CD4-positive, alpha-beta T cell (primary cell): ENCODE results near the gene PHKA2. TPM values are rescaled to one million over a fixed set of nuclear protein-coding genes. Genes with fewer than 3 reads are reported as not detected.
A peak's percentile ranks its signal among the peaks of the same experiment; 100 is the strongest.

Experiments used
- ATAC-seq: fragments of 200-7000 bp; cut with Tn5 transposase; one replicate; pipeline ENCODE4 v1.10.0; 2022; ENCODE audit warnings: mild to moderate bottlenecking; ENCODE audit not compliant: poor library complexity
- CTCF ChIA-PET: fragments of 350-600 bp; sonication (Branson Sonifier 250); formaldehyde crosslinking; loops from one replicate; lab custom pipeline; 2021; ENCODE audit warnings: antibody characterized with exemption, inconsistent platforms; lab: Charles Lee
- POLR2A ChIA-PET: fragments of 350-600 bp; sonication (Branson Sonifier 250); formaldehyde crosslinking; loops from one replicate; lab custom pipeline; 2021; ENCODE audit warnings: antibody characterized with exemption, inconsistent platforms; lab: Charles Lee
- DNase-seq, 14 experiments: peaks; one replicate each; pipeline ENCODE4 v3.0.0-alpha.2; 2013 to 2020; ENCODE audit warnings: mixed read lengths in 2 of 14
- H3K27ac ChIP-seq, 2 donors: one replicate each; pipeline versions ENCODE4 v1.5.1 to v1.7.0; 2013; ENCODE audit warnings: low read length in 2 of 2, low read depth in 1 of 2, mild to moderate bottlenecking in 1 of 2
- H3K27me3 ChIP-seq, 2 experiments: 1 replicate in 1 of 2; 2 replicates in 1 of 2; pipeline versions ENCODE4 v1.6.1 to v1.7.0; 2013; ENCODE audit warnings: low read length in 2 of 2, control low read depth in 1 of 2, mild to moderate bottlenecking in 1 of 2, moderate library complexity in 1 of 2; ENCODE audit not compliant: insufficient read depth in 2 of 2, control insufficient read depth in 1 of 2
- H3K36me3 ChIP-seq: one replicate; pipeline ENCODE4 v1.6.1; 2013; ENCODE audit warnings: low read length, control low read depth; ENCODE audit not compliant: insufficient read depth
- H3K4me1 ChIP-seq: one replicate; pipeline ENCODE4 v1.6.1; 2013; ENCODE audit warnings: low read length, control low read depth; ENCODE audit not compliant: insufficient read depth
- H3K4me3 ChIP-seq: one replicate; pipeline ENCODE4 v1.5.1; 2013; ENCODE audit warnings: mild to moderate bottlenecking, low read length, moderate library complexity
- H3K9me3 ChIP-seq, 2 experiments: 1 replicate in 1 of 2; 2 replicates in 1 of 2; pipeline versions ENCODE4 v1.6.1 to v1.7.0; 2013; ENCODE audit warnings: low read length in 2 of 2, mild to moderate bottlenecking in 2 of 2, control low read depth in 1 of 2, moderate library complexity in 1 of 2; ENCODE audit not compliant: control insufficient read depth in 1 of 2, insufficient read depth in 1 of 2
- H3K27ac Mint-ChIP-seq: one replicate; pipeline ENCODE4 v1.8.0; 2020; ENCODE audit warnings: mixed read lengths
- H3K27me3 Mint-ChIP-seq: one replicate; pipeline ENCODE4 v1.8.0; 2021; ENCODE audit warnings: mixed read lengths
- H3K36me3 Mint-ChIP-seq: one replicate; pipeline ENCODE4 v1.8.0; 2021; ENCODE audit warnings: low read depth, mixed read lengths
- H3K4me1 Mint-ChIP-seq: one replicate; pipeline ENCODE4 v1.8.0; 2021; ENCODE audit warnings: low read depth, mixed read lengths
- H3K4me3 Mint-ChIP-seq: one replicate; pipeline ENCODE4 v1.8.0; 2020; ENCODE audit warnings: mild to moderate bottlenecking, mixed read lengths
- H3K9me3 Mint-ChIP-seq: one replicate; pipeline ENCODE4 v1.8.0; 2020; ENCODE audit warnings: mixed read lengths
- CTCF ChIP-seq: fragments of 200-600 bp; IDR thresholded peaks from one replicate; pipeline ENCODE4 v1.8.0; 2022; ENCODE audit warnings: antibody characterized with exemption, mild to moderate bottlenecking
- intact Hi-C, 2 experiments: fragments of 100-400 bp; cut with DNase I in 1 of 2; cut with micrococcal nuclease in 1 of 2; formaldehyde crosslinking; loops; one replicate each; pipeline versions ENCODE4 v1.15.1 to v1.9.0; 2023 to 2025; cut with DNase I, micrococcal nuclease
- total RNA-seq, 174 experiments: library from RNA in 2 of 174; stranded (reverse) in 2 of 174; gene quantifications; one replicate each; pipeline ENCODE4 v1.2.3 and lab custom pipeline; 2021 to 2026

Gene PHKA2
- total RNA-seq, 2 experiments from 2014 or later = 28.5 to 31.4 TPM

DNA sequence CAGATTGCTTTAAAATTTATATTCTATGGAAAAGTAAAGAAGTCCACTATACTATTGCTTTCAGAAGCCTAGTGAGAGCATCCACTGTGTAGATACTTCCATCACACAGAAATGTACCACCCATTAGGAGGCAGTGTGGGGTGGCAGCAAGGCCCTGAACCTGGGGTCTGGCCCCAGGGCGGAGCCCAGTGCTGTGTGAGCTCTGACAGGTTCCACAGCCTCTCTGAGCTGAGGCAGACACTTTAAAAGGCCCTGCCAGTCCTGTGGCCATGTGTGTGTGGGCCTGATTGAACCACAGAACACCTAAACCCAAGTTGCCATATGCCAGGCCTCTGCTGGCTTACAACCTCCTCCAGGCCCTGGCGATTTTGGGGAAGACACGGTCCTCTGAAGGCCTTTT lies 49.2 kb downstream of the PHKA2 start:
- CTCF ChIA-PET = no interaction called here
- DNase-seq = no peak
- Histone ChIP-seq H3K27me3 (no peaks in the 10 kb centered on the region), H3K36me3 (peaks cover 33% of the 10 kb centered on the region), H3K4me1 (no peaks in the 10 kb centered on the region), H3K27ac (no peak overlapping the region), H3K4me3 (no peak overlapping the region), H3K9me3 (no peaks in the 10 kb centered on the region)
- Mint-ChIP-seq H3K9me3 (no peaks in the 10 kb centered on the region), H3K4me3 (no peak overlapping the region), H3K36me3 (peaks cover 42% of the 10 kb centered on the region), H3K27ac (no peak overlapping the region), H3K4me1 (no peaks in the 10 kb centered on the region), H3K27me3 (no peaks in the 10 kb centered on the region)
- ATAC-seq = no peak
- no peak for TF ChIP-seq CTCF
- intact Hi-C loops = loop anchor here (2.0 to 10.0 kb wide), 2 partner anchors 398 to 400 kb away; no protein-coding TSS in a partner anchor
- POLR2A ChIA-PET = no interaction called here

- POLR2A ChIA-PET = no interaction called here
- Mint-ChIP-seq H3K9me3 (no peaks in the 10 kb centered on the region), H3K27ac (no peak overlapping the region), H3K36me3 (peaks cover 42% of the 10 kb centered on the region), H3K4me3 (no peak overlapping the region), H3K4me1 (no peaks in the 10 kb centered on the region), H3K27me3 (no peaks in the 10 kb centered on the region)
- no peak for DNase-seq
- H3K4me1 ChIP-seq = no peaks in the 10 kb centered on the region
- intact Hi-C loops = loop anchor here (2.0 to 10.0 kb wide), 2 partner anchors 399 to 401 kb away; no protein-coding TSS in a partner anchor
- H3K27me3 ChIP-seq = no peaks in the 10 kb centered on the region
- CTCF ChIA-PET = no interaction called here
- peaks cover 33% of the 10 kb centered on the region for H3K36me3 ChIP-seq
- H3K4me3 ChIP-seq = no peak overlapping the region
- ATAC-seq = no peak
- no peaks in the 10 kb centered on the region for H3K9me3 ChIP-seq
- no peak for TF ChIP-seq CTCF
- H3K27ac ChIP-seq = no peak overlapping the region
Observed at GRCh38 chrX:18933617-18934016, 50.3 kb downstream of the PHKA2 start.

- no peak overlapping the region for H3K4me3 Mint-ChIP-seq
- Histone ChIP-seq H3K27me3 (no peaks in the 10 kb centered on the region), H3K36me3 (peaks cover 29% of the 10 kb centered on the region), H3K4me3 (no peak overlapping the region), H3K4me1 (no peaks in the 10 kb centered on the region), H3K9me3 (no peaks in the 10 kb centered on the region), H3K27ac (no peak overlapping the region)
- H3K4me1 Mint-ChIP-seq = no peaks in the 10 kb centered on the region
- H3K36me3 Mint-ChIP-seq = peaks cover 37% of the 10 kb centered on the region
- DNase-seq = peak in 2 of 14 experiments; percentile 9 to 11
- no peaks in the 10 kb centered on the region for H3K27me3 Mint-ChIP-seq
- ChIA-PET CTCF (interaction anchor here (0.6 kb wide), 1 partner anchor 542 kb away, joined by 3 read pairs; no protein-coding TSS in a partner anchor), POLR2A (no interaction called here)
- no peaks in the 10 kb centered on the region for H3K9me3 Mint-ChIP-seq
- intact Hi-C loops = loop anchor here in 1 of 2 experiments (10.0 kb wide), 1 partner anchor 403 kb away; no protein-coding TSS in a partner anchor
- H3K27ac Mint-ChIP-seq = no peak overlapping the region
- TF ChIP-seq CTCF = no peak
- no peak for ATAC-seq
Observed at GRCh38 chrX:18931972-18932371, 51.9 kb downstream of the PHKA2 start.
